NCI-H446 (cell line): ENCODE results near the gene ABHD16A.
A peak's percentile ranks its signal among the peaks of the same experiment; 100 is the strongest.
"Not testable (repeated sequence)": the region's sequence is repeated elsewhere in the genome, so short reads cannot be mapped to it uniquely, and the experiment has no call there.

Experiments
- DNase-seq, 2 experiments: peaks; one replicate each; lab custom pipeline; 2025; lab: John Stamatoyannopoulos, UW

Gene ABHD16A

DNA sequence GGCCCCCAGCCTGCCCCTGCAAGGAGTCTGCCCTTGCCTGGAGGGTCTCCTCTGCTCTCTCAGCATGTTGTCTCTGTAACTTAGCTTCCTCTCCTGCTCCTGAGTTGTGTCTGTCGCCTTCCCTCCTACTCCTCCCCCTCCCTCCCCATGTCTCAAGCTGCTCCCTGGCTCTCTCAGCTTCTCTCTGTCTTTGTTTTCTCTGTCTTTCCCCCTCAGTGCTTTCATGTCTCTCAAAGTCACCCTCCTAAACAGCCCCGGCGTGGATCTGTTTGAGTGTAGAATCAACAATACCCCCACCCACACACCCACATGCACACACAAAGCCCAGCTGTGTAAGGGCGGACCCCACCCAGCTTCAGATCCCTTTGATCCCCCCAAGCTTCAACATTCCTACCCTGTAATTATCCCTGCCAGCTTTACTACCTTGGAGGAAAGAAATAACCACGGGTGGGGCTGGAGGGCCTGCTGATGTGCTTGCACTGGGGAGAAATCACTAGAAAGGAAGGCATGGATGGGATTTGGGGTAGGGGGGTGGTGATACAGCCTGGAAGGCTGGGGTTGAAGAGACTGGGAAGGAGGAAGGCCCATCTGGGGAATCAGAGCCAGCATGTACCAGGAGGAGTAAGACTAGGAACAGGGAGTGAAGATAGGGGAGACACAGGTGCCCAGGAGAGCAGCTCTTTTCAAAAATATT lies 11.0 kb upstream of the ABHD16A start:
- no peak for DNase-seq

DNA sequence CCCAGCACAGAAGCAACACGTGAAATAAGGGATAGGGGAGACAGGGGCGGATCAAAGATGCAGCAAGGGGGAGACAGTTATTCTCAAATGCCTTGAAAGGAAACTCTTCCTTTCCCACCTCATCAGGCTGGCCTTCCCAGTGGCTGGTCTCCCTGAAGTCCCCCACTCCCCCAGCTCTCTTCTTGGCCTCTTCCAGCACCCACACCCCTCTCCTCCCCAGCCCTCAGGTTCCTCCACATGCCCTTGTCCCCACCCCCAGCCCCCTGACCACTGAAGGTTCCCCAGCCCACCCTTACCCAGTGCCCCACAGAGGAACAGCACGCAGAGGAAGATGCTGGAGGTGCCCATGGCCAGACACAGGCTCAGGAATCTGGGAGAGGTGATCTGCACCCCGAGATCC lies 10.3 kb upstream of the ABHD16A start:
- DNase-seq, result no peak

DNA sequence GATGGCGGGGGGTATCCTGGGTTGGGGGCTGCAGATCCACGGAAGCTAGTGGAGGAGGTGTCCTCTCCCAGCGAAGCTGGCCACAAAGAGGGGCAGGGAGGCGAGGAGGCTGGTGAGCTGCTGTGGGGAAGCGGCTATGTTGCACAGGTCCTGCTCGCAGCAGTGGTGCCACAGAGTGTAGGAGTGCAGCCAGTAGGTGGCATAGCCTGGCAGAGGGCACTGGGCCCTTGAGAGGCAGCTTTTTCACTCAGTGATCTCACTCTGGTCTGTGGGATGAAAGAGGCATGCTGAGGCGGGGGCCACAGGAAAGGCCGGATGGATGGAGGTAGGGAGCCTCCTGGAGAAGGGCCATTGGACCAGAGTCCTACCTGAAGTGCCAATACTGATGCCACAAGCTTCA lies 9.2 kb upstream of the ABHD16A start:
- DNase-seq, result no peak

DNA sequence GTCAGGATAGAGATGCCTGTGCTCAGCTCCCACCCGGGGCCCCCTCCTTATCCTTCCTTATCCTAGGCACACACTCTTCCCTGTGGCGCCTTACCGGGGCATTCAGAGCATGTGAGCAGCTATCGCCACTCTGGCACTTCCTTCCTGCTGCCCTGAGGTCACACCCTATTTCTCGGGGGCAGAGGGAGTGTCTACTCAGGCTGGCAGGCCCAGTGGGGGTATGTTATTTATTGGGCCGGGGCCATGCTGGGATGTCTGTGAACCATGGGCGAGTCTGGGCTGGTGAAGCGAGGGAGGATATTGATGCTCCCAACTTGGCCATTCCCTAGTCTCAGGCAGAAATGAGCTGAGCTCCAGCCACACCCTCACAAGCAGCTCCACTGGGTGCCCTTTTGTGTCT lies 8.1 kb upstream of the ABHD16A start:
- DNase-seq, result no peak

DNA sequence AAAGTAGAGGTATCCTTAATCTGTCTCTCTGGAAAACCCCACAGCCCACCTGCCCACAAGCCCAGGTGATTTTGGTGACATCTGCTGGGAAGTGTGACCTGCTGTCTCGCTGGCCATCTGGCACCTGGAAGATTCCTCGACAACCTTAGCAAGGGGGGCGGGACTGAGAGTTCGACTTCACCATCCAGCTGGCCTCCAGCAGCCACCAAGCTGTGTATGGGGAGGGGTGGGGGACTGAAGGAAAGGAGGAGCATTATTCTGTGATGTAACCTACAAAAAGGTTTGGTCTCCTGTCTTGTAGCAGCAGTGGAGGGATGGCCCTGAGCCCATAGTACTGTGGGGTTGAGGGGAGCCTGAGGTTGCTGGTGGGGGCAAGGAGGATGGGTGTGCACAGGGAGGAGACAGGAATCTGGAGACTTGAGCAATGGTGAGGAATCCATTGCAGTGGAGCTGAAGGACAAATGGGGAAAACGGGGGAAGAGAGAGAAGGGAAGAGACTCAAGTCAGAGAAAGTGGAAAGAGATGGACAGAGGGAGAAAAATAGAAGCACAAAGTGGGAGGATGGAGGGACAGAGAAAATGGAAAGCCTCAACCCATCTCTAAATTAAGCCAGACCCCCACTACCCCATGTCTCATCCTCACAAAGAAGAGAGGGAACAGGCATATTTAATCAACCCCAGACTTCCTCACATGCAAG lies 7.5 kb upstream of the ABHD16A start:
- no peak for DNase-seq

DNA sequence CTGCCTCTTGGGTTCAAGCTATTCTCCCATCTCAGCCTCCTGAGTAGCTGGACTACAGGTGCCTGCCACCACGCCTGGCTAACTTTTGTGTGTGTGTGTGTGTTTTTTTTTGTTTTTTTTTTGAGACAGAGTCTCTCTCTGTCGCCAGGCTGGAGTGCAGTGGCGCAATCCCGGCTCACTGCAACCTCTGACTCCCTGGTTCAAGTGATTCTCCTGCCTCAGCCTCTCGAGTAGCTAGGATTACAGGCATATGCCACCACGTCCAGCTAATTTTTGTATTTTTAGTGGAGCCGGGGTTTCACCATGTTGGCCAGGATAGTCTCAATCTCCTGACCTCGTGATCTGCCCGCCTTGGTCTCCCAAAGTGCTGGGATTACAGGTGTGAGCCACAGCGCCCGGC lies 6.0 kb upstream of the ABHD16A start:
- DNase-seq, result not testable (repeated sequence)

DNA sequence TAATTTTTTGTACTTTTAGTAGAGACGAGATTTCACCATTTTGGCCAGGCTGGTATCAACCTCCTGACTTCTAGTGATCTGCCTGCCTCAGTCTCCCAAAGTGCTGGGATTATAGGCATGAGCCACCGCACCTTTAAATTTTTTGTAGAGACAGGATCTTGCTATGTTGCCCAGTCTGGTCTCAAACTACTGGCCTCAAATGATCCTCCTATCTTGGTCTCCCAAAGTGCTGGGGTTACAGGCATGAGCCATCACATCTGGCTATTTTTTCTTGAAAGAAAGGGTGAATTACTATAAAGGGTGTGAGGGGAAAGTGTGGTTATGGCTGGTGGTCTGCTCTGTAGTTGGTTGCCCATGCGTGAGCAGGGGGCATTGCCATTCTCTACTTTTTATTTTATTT lies 5.1 kb upstream of the ABHD16A start:
- no peak for DNase-seq

DNA sequence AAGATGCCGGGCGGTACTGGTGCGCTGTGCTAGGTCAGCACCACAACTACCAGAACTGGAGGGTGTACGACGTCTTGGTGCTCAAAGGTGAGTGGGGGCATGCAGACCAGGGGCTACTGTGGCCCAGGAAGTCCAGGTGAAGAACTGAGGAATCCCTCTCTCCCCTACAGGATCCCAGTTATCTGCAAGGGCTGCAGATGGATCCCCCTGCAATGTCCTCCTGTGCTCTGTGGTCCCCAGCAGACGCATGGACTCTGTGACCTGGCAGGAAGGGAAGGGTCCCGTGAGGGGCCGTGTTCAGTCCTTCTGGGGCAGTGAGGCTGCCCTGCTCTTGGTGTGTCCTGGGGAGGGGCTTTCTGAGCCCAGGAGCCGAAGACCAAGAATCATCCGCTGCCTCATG lies 4.6 kb upstream of the ABHD16A start:
- DNase-seq, result no peak

DNA sequence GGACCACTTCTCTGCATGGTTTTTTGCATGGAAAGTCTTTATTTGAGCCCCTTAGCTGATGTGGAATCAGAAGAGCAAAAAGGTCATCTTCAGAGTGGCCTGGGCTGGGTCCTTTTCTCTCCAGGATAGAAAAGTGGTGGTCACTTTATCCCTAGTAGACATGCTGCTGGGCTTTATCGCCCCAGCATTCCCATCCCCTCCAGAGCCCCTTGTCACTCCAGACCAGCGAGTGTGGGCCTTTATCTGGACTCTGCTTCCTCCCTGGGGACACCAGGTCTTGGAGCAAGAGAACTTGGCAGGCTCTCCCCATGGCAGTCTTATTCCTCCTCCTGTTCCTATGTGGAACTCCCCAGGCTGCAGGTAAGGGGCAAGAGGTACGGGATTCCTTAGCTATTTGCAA lies 3.5 kb upstream of the ABHD16A start, which contains the start of gene LY6G6F:
TSS of gene LY6G6F (plus strand) at position 268 of the 400 bp plus-strand sequence. CDS start at position 309, 41 bp downstream.
- DNase-seq, result no peak

DNA sequence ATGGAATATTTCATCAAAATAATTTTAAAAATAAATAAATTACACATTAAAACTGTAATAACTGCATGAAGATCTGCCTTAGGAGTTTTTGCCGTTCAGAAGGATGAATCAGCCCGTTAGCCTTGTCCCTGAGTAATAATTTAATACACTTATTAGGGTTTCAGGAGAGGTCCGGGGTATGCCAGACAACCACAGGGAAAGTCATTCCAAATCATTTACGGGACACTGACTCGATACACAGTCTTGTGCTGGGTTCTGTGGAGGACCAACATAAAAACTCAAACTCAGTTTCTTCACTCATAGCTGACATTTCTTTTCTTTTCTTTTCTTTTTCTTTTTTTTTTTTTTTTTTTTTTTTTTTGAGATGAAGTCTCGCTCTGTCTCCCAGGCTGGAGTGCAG lies 2.8 kb upstream of the ABHD16A start:
- no peak for DNase-seq

DNA sequence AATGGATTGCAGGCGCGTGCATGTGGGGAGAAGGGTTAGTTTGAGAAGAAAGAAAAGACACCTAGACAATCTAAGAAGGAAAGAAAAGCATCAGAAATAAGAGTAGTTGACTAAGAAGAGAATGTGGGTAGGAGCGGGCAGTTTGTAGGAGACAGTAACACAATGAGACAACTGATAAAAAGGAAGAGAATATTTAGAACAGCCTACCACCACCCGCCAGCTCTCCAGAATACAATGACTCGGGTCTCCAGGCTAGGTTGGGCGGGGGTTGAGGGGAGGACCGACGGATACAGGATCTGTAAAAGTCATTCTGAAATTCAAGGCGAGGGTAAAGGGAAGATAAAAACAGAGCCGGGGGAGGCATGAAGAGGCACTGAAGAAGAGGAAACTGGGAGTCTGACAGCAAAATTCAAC lies 712 bp downstream of the ABHD16A start:
- DNase-seq, result no peak

DNA sequence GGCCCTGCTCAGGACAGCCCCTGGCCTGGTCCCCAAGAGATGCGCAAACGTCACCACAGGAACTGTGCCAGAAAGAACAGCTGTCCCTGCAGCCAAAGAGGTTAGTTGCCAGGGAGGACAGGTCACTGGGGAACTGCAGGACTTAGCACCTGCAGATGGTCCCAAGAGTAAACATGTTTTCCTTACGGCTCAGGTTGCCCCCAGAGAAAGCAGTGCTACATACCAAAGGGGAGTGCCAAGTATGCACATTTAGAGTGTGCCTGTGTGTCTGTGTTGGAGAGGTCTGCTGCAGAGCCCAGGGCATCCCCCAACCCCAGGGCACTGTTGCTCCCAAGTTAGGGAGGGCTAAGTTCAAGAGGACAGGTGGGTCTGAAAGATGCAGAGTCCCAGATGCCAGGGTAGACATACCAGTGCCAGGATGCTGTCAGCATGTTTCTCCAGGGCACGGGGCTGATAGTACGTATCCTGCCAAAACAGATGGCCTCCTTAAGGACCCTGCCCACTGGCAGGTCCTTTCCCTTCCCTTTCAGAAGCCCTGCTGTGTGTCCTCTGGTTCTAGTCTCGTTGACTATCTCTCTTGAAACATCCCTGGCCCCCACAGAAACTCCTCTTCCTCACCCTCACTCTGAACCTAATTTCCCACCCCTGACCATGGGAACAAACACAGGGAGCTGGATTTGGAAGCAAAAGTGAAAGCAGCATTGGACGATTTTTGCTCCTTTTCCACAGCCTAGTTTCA lies 1.3 kb downstream of the ABHD16A start:
- peak in 1 of 2 experiments; percentile 38 for DNase-seq

DNA sequence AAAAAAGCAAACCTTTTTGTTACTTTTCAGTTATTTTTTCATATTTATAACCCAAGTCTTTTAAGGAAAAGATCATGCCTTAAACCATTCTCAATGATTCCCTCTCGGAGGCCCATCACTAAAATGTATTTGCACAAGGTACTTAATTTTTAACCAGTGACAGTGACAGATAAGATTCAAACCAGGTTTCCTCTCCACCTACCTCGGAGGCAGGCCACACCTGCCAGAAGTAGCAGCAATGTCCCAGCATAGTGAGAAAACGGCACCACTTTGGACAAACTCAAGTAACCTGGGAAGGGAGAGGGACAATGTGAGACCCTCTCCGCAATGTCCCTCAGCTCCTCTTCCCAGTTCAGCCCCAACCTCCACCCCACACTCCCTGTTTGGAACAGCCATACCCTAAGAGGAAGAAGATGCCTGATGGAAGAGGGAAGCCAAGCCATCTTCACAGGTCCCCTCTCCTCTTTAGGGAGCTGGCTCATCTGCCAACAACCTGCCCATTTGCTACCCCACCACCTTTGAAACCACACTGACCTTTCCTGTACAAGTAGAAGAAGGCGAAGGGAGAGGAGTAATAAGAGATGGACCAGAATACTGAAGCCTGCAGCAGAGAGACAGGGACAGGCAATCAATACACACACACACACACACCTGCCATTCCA lies 2.3 kb downstream of the ABHD16A start:
- DNase-seq, result no peak

DNA sequence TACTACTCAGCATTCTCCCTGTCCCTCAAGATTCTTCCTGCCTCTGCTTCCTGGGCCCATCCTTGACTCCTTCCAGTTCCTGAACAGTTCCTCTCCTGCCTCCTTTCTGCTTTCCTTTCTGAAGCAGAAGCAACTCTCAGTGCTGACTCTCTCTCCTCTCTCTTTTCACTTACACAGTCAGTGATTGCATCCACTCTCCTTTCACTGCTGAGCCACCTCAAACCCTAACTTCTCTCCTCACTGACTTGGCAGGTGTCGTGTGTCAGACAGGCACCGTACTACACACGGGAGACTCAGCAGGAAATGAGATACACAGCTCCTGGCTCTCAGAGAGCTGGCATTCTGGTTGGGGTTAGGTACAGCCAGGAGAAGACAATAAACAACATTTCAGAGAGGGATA lies 5.6 kb downstream of the ABHD16A start:
- DNase-seq, result no peak

DNA sequence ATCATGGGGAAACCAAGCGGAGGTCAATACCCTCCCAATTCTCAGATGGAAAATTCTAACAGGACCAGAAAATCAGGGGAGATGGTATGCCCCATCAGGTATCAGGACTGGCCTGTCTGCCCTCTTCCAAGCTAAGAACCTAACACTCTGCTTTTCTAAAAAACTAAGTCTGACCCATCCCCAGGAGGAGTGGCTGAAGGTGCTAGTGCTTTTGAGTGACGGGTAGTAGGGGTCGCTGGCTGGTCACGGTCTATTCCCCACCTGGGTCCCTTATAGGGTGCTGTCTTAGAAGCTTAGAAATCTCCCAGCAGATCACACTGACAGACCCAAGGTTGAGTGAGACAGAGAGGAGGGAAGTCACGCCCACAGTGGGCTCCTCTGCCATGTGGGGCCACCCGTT lies 9.6 kb downstream of the ABHD16A start:
- no peak for DNase-seq

DNA sequence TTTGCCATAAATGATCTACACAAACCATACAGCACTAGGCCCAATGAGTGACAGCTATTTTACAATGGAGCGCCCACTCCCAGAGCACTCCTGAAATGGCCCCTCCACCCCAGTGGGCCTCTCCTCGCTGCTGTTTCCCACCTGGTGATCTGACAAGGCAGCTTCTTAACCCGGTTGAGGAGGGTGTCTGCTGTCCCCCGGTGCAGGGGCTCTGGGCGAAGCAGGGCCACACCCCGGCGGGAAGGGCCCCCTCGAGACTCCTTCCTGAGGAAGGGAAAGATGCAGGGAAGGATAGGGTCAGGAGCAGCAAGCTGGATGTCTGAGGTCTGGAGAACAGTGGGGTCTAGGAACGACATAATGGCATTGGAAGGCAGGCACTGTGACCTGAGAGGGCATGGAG lies 10.2 kb downstream of the ABHD16A start:
- no peak for DNase-seq

DNA sequence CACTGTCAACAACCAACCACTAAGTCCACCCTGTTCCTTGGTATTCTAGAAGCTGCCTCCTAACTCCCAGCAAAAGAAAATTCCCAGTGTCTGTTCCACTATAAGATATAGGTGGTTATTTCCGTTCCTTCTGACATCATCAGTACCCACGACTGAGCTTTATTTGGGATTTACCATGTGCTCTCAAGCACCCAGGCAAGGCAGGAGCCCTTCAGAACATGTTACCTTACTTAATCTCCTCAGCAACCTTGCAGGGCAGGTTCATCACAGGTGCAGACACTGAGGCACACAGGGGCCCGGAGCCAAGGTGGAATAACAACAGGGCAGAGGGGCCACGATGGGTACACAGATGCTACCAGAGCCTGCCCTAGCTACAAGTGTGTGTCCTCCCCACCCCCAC lies 10.8 kb downstream of the ABHD16A start:
- DNase-seq, result no peak

DNA sequence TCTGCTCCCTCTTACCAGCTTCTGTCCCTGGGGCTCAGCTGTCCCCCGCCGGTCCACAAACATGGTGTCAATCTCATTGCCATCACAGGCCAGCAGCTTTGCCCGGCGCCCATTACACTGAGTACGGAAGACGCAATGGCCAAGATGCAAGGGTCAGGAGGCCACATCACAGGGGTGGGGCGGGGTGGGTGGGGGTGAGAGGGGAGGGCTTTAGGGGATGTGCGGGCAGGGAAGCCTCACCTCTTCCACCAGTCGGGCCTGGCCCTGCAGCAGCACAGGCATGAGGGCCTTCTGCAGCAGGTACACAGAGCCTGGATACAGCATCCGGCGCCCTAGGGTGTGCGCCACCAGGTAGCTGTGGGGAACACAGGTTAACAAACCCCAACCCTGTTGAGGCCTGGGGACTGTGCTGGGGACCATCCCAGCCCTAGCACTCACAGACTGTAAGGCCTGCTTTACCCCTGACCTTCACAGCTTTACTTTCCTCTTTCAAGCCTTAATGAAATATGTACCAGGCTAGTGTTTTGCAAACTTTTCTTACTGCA lies 11.5 kb downstream of the ABHD16A start:
- no peak for DNase-seq

DNA sequence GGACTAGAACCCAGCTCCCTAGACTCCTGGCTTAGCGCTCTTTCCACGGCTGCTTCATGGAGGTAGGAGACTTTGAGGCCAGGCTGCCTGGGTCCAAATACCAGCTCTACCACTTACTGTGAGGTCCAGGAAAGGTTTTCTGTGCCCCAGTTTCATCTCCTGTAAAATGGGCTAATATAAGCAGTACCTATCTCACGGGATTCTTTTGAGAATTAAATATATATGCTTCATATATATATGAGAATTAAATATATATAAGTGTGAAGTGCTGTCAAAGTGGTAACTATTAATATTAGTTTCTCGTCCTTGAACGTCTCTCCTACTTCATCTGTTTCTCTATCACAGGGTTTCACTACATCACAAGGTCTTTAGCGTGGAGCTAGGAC lies 12.1 kb downstream of the ABHD16A start:
- no peak for DNase-seq

DNA sequence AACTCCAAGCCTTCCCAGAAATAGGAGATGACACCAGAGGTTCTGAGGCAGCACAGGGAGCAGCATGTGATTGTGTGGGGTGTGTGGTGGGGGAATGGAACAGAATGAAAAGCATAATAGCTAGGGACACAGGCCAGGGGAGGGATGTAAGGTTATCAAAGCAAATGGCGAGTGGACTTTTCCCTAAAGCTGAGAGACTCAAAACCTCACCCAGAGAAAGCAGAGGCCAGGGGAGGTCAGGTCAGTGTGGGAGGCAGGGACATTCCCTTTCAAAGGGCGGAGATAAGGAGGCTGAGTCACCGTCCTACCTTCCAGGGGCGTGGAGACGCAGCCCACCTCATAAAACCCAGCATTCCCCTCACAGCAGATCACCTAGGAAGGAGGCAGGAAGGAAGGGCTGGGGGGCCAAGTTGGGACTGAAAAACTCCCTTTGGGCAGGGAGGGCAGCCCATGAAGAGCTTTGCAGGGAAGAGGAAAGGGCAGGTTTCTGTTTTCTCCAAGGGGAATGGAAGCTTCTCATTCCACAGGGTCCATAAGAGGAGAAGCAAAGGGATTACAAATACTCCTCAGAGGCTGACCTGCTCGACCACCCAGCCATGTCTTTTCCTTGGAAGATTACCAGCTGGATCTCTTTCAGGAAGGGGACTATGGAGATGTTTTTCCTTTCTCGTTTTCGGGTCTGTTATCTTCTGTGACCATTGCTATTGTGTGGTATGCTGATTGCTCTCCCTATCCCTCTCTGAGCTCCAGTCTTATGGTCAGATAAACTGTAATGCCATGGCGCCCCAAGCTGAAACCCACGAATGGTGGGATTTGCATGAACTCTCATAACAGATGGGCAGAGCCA lies 12.7 kb downstream of the ABHD16A start:
- no peak for DNase-seq
